SKM-1 treated with dmso at 0.1 percent for 144 hours (cell line): ENCODE data around the gene SPSB1.

Experiments
- DNase-seq: peaks from one replicate; lab custom pipeline; 2025; ENCODE audit not compliant: unreplicated experiment; lab: John Stamatoyannopoulos, UW

SPSB1 gene

DNA sequence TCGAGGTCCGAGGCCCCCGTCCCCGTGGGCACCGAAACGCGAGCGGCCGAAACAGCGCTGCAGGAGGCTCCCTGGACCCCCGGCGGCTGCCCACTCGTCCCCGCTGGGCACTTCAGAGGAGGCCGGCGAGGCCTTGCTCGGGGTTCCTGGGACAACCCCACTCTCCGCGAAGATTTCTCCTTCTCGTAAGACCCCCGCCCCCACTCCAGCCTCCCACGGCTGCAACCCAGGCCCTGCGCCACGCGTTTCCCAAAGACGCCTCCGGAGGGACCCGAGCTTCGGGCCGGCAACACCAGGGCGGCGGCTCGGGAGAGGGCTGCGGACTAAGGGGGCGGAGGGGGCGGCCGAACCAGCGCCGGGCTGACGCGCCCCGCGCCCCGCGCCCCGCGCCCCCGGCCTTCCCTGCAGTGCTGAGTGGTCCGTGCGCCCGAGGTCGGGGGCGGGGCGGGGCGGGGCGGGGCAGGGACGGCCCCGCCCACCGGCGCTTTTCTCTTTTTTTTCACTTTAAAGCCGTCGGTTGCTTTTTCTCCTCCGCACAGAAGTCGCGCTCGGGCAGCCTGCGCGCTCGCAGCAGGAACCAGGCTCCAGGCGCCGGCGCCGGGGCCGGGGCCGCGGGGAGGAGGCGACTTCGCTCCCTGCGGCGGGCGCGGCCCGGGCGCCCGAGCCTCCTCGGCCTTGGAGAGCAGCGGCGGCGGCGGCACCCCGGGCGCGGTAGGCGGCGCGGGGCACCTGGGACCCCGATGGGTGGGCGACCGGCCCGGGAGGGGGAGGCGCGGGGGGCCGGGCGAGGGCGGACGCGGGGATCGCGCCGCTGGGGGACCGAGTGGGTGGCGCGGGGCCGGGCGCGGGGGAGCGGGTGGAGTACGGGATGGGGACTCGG lies at the start of gene SPSB1:
Gene SPSB1 (plus strand): TSS at position 534 of the 880 bp plus-strand sequence. CDS start 62,998 bp downstream, outside the sequence.
- no peak for DNase-seq

- DNase-seq, result peak; percentile 19
Measured at GRCh38 chr1:9243066-9243739, 49.5 kb upstream of the SPSB1 start.

DNA sequence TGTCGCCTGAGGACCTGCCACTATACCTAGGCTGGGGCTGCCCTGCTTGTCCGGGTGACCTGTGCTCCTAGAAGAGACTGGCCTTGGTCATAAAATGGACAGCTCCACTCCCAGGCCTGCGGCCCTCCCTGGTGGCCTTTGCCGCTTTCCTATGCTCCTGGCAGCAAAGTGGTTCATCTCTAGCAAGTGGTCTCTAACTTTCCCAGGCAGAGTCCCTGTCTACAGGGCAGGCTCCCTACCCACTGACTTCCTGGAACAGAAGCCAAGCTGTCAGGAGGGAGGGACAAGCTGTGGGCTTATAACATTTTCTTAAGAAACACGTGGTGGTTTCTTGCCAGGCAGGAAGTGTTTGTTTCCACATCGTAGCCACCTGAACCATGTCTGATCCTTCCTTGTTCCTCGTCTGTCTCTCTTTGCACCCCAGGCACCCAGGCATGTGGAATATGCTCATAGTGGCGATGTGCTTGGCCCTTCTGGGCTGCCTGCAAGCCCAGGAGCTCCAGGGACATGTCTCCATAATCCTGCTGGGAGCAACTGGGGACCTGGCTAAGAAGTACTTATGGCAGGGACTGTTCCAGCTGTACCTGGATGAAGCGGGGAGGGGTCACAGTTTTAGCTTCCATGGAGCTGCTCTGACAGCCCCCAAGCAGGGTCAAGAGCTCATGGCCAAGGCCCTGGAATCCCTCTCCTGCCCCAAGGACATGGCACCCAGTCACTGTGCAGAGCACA lies 48.0 kb upstream of the SPSB1 start:
- DNase-seq, result peak; percentile 54

- DNase-seq, result no peak
Measured at GRCh38 chr1:9245230-9245619, 47.5 kb upstream of the SPSB1 start.

DNA sequence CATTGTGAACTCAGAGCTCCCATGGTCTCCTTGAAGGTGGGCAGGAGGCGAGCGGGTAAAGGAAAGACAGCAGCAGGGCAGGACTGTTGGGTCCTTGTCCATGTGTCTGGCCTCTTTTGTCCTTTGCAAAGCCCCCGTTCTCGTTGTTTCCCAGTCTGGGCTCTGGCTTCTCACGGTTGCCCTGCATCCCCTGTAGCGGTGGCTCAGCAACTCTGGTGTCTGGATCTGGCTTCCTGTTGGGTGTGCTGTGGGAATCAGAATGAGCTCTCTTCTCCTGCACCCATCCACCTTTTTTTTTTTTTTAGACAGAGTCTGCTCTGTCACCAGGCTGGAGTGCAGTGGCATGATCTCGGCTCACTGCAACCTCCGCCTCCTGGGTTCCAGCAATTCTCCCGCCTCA lies 47.0 kb upstream of the SPSB1 start:
- no peak for DNase-seq

GRCh38 chr1:9246215-9246614 lies 46.5 kb upstream of the SPSB1 start:
- DNase-seq, result no peak

- no peak for DNase-seq
Measured at GRCh38 chr1:9246841-9247785, 45.6 kb upstream of the SPSB1 start.

GRCh38 chr1:9247894-9248293 lies 44.8 kb upstream of the SPSB1 start:
- DNase-seq, result no peak

GRCh38 chr1:9248341-9249262 lies 44.1 kb upstream of the SPSB1 start:
- DNase-seq, result no peak

DNA sequence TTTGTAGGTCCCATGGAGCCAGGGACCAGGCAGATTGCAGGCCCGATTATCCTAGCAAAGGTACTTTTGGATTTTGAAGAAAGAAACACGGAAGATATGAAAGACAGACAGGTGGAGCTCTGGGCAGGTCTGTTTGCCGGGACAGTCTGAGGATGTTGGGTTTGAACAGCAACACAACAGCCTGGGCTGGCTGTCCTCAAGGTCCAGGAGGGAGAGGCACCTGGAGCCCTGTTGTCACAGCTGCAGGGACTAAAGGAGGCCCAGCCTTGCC lies 43.5 kb upstream of the SPSB1 start:
- no peak for DNase-seq

DNA sequence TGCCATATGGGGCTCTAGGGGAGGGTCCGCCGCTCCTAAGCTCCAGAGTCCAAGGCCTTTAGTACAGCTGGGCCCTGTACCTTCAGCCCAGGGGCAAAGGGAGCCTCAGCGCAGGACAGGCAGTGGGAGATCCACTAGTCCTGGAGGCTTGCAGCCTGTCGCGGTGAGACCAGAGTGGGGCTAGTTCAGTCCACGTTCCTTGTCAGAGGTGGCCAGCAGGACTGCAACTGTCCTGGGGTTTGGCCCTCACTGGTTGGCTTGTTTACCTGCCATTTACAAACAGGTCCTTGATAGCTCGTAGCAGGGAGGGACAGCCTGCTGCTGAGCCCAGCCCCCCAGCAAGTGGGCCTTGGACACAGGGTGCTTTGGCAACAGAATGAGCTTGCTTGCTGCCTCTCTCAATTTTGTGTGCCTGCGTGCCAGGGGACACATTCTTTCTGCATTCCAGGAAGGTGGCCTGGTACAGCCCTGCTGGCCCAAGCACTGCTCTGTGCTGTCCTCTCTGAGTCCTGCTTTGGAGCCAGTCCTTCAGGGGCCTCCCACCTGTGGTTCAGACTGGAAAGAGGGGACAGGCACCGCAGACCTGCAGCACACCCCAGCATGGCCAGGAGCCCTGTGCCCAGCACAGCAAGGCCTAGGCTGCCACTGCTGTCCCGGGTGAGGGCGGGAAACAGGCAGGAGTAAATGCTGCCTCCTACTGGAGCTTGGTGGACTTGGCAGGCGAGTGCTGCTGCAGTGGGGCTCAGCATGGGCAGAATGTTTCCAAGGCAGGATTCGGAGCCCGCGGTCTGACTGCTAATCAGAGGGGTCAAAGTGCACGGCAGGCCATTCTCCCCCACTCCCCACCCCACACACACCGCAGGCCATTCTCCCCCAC lies 42.9 kb upstream of the SPSB1 start:
- DNase-seq, result peak; percentile 38

DNA sequence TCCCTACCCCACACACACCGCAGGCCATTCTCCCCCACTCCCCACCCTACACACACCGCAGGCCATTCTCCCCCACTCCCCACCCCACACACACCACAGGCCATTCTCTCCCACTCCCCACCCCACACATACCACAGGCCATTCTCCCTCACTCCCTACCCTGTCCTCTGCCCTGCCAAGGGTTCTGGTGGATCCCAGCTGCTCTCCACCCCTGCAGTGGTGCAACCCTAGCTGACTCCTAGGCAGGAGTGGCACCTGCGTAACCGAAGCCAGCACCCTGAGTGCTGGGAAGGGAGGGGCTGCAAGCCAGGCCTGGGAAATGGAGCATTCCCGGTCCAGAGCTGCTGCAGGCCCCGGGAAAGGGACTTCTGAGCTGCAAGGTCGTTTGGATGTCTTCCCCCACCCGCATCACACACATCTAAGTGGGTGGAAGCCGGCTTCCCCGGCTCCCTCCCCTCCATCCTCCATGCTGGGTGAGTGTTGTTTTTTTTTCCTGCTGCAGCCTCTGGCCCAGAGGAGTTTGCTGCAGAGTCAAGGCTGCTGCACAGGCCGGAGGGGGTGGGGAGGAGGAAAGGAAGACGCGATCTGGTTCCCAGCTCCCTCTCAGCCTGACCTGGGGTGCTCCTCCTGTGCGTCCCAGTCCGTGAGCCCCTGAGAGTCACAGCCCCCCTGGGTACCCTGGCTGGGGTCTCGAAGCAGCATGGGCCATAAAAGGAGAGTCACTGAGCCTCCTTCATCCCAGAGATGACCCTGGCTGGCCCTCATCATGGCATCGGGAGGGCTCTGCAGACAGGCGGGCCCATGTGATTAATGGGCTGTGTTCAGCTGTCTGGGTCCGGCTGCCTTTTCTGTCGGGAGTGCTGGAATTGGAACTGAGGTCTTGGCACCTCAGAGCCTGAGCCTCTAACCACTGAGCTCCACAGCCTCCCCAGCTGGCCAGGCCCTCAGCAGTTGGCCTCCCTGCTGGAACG lies 42.0 kb upstream of the SPSB1 start:
- DNase-seq, result no peak

GRCh38 chr1:9251501-9251900 lies 41.2 kb upstream of the SPSB1 start:
- DNase-seq, result no peak

DNA sequence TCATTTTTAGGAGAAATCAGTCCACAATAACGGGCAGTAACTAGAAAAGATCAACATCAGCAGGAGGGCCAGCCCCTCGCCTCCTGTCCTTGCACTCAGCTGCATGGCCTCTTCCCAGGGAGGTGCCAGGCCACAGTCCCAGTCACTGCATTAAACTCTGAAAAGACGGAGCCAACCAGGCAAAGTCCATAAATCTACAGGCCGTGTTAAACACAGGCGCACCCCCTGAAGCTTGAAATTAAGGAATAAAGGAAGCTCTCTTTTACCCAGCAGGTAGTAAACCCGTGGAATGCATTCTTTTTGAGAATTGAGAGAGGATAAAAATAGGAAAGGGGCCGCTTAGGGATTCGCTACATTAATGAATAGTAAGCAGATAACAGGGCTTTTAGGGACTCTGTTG lies 39.7 kb upstream of the SPSB1 start:
- no peak for DNase-seq

- no peak for DNase-seq
Measured at GRCh38 chr1:9253453-9254105, 39.1 kb upstream of the SPSB1 start.

GRCh38 chr1:9256332-9256731 lies 36.4 kb upstream of the SPSB1 start:
- no peak for DNase-seq

GRCh38 chr1:9257851-9258250 lies 34.8 kb upstream of the SPSB1 start:
- no peak for DNase-seq
